Osteocyte (in vitro differentiated cells): ENCODE results near the gene DCBLD2. TPM values are rescaled to one million over a fixed set of nuclear protein-coding genes. Genes with fewer than 3 reads are reported as not detected.
"Not testable (repeated sequence)": the region's sequence is repeated elsewhere in the genome, so short reads cannot be mapped to it uniquely, and the experiment has no call there.

Experiments
- DNase-seq: peaks from one replicate; pipeline ENCODE4 v3.0.0; 2021; ENCODE audit warnings: mixed read lengths; ENCODE audit not compliant: unreplicated experiment; ENCODE audit errors: extremely low spot score
- H3K27ac Mint-ChIP-seq: one replicate; pipeline ENCODE4 v1.8.0; 2021; ENCODE audit warnings: mild to moderate bottlenecking, mixed read lengths; ENCODE audit not compliant: unreplicated experiment
- H3K27me3 Mint-ChIP-seq: one replicate; pipeline ENCODE4 v1.8.0; 2021; ENCODE audit warnings: mixed read lengths; ENCODE audit not compliant: unreplicated experiment
- H3K36me3 Mint-ChIP-seq: one replicate; pipeline ENCODE4 v1.8.0; 2021; ENCODE audit warnings: mixed read lengths; ENCODE audit not compliant: unreplicated experiment
- H3K4me1 Mint-ChIP-seq: one replicate; pipeline ENCODE4 v1.8.0; 2021; ENCODE audit warnings: mixed read lengths; ENCODE audit not compliant: unreplicated experiment
- H3K4me3 Mint-ChIP-seq: one replicate; pipeline ENCODE4 v1.8.0; 2021; ENCODE audit warnings: mild to moderate bottlenecking, moderate library complexity, mixed read lengths; ENCODE audit not compliant: unreplicated experiment
- H3K9me3 Mint-ChIP-seq: one replicate; pipeline ENCODE4 v1.8.0; 2021; ENCODE audit warnings: mixed read lengths; ENCODE audit not compliant: unreplicated experiment
- CTCF ChIP-seq: fragments of 200-600 bp; sonication (generic); IDR thresholded peaks from 2 replicates; pipeline ENCODE4 v1.5.0; 2021; ENCODE audit warnings: antibody characterized with exemption, mild to moderate bottlenecking, moderate library complexity
- total RNA-seq: library from RNA; stranded (reverse); gene quantifications from 2 replicates; pipeline ENCODE4 v1.2.1, GENCODE V29; 2021

DCBLD2 gene
- total RNA-seq, 1 donor from 2014 or later, result 83.2 TPM

GRCh38 chr3:98874602-98875249, 26.8 kb downstream of the DCBLD2 start:
- no peak for DNase-seq
- no peak for TF ChIP-seq CTCF
- Mint-ChIP-seq H3K27ac (no peak overlapping the region), H3K27me3 (no peaks in the 10 kb centered on the region), H3K36me3 (peaks cover 56% of the 10 kb centered on the region), H3K4me1 (peaks cover 31% of the 10 kb centered on the region), H3K4me3 (no peak overlapping the region), H3K9me3 (peaks cover 1% of the 10 kb centered on the region)

GRCh38 chr3:98869391-98869790, 32.1 kb downstream of the DCBLD2 start:
- peak overlapping the region; percentile 45 for H3K27ac Mint-ChIP-seq
- no peak overlapping the region for H3K4me3 Mint-ChIP-seq
- DNase-seq, result no peak
- peaks cover 28% of the 10 kb centered on the region for H3K4me1 Mint-ChIP-seq
- peaks cover 42% of the 10 kb centered on the region for H3K36me3 Mint-ChIP-seq
- no peaks in the 10 kb centered on the region for H3K27me3 Mint-ChIP-seq
- TF ChIP-seq CTCF, result no peak
- peaks cover 18% of the 10 kb centered on the region for H3K9me3 Mint-ChIP-seq

- peaks cover 47% of the 10 kb centered on the region for H3K36me3 Mint-ChIP-seq
- H3K4me1 Mint-ChIP-seq, result peaks cover 35% of the 10 kb centered on the region
- not testable (repeated sequence) for H3K27me3 Mint-ChIP-seq, DNase-seq, H3K4me3 Mint-ChIP-seq, H3K27ac Mint-ChIP-seq
- peaks cover 13% of the 10 kb centered on the region for H3K9me3 Mint-ChIP-seq
These were observed 43.5 kb downstream of the DCBLD2 start for GRCh38 chr3:98857971-98858370.

GRCh38 chr3:98857258-98857657, 44.2 kb downstream of the DCBLD2 start:
- not testable (repeated sequence) for H3K4me3 Mint-ChIP-seq, H3K9me3 Mint-ChIP-seq, H3K27me3 Mint-ChIP-seq, DNase-seq
- H3K4me1 Mint-ChIP-seq, result peaks cover 35% of the 10 kb centered on the region
- peaks cover 41% of the 10 kb centered on the region for H3K36me3 Mint-ChIP-seq
- H3K27ac Mint-ChIP-seq, result peak overlapping the region; percentile 38

GRCh38 chr3:98856724-98857123, 44.8 kb downstream of the DCBLD2 start:
- Mint-ChIP-seq H3K36me3 (peaks cover 41% of the 10 kb centered on the region), H3K4me1 (peaks cover 35% of the 10 kb centered on the region), H3K4me3 (no peak overlapping the region), H3K9me3 (peaks cover 6% of the 10 kb centered on the region), H3K27ac (peak overlapping the region; percentile 82), H3K27me3 (no peaks in the 10 kb centered on the region)
- TF ChIP-seq CTCF, result no peak
- no peak for DNase-seq

- DNase-seq, result no peak
- Mint-ChIP-seq H3K27ac (peak overlapping the region; percentile 82), H3K9me3 (peaks cover 4% of the 10 kb centered on the region), H3K4me3 (peak overlapping the region; percentile 33), H3K36me3 (peaks cover 37% of the 10 kb centered on the region), H3K27me3 (no peaks in the 10 kb centered on the region), H3K4me1 (peaks cover 43% of the 10 kb centered on the region)
- TF ChIP-seq CTCF, result no peak
These were observed 45.6 kb downstream of the DCBLD2 start for GRCh38 chr3:98855806-98856400.
